ENCODE measurements around the gene GGNBP2. TPM values are rescaled to one million over a fixed set of nuclear protein-coding genes. Genes with fewer than 3 reads are reported as not detected.
A peak's percentile ranks its signal among the peaks of the same experiment; 100 is the strongest.

Gene GGNBP2
- total RNA-seq, 1 donor from 2014 or later = 71.2 TPM

GRCh38 chr17:36617773-36618172 is 73.1 kb downstream of the GGNBP2 start:
- Mint-ChIP-seq H3K4me1 (no peaks in the 10 kb centered on the region), H3K9me3 (no peaks in the 10 kb centered on the region), H3K36me3 (no peaks in the 10 kb centered on the region), H3K27ac (no peak overlapping the region), H3K4me3 (no peak overlapping the region), H3K27me3 (ENCODE audit: low read depth) (peaks cover 4% of the 10 kb centered on the region)
- no peak for DNase-seq (ENCODE audit: low spot score in 2 of 2, unreplicated experiment in 2 of 2)
- no peak for TF ChIP-seq CTCF (IDR thresholded peaks at IDR 0.05; ENCODE audit: unreplicated experiment)

GRCh38 chr17:36623281-36623680 is 78.6 kb downstream of the GGNBP2 start:
- H3K4me1 Mint-ChIP-seq = no peaks in the 10 kb centered on the region
- no peak for TF ChIP-seq CTCF (IDR thresholded peaks at IDR 0.05; ENCODE audit: unreplicated experiment)
- no peak for DNase-seq (ENCODE audit: low spot score in 2 of 2, unreplicated experiment in 2 of 2)
- no peaks in the 10 kb centered on the region for H3K27me3 Mint-ChIP-seq (ENCODE audit: low read depth)
- H3K9me3 Mint-ChIP-seq = no peaks in the 10 kb centered on the region
- no peaks in the 10 kb centered on the region for H3K36me3 Mint-ChIP-seq
- H3K27ac Mint-ChIP-seq = no peak overlapping the region
- H3K4me3 Mint-ChIP-seq = no peak overlapping the region

GRCh38 chr17:36625188-36625587 is 80.5 kb downstream of the GGNBP2 start:
- peaks cover 4% of the 10 kb centered on the region for H3K4me1 Mint-ChIP-seq
- no peaks in the 10 kb centered on the region for H3K36me3 Mint-ChIP-seq
- peaks cover 3% of the 10 kb centered on the region for H3K27me3 Mint-ChIP-seq (ENCODE audit: low read depth)
- no peak overlapping the region for H3K27ac Mint-ChIP-seq
- no peaks in the 10 kb centered on the region for H3K9me3 Mint-ChIP-seq
- H3K4me3 Mint-ChIP-seq = no peak overlapping the region
- no peak for DNase-seq (ENCODE audit: low spot score in 2 of 2, unreplicated experiment in 2 of 2)
- TF ChIP-seq CTCF (IDR thresholded peaks at IDR 0.05; ENCODE audit: unreplicated experiment) = no peak

GRCh38 chr17:36627101-36627500 is 82.4 kb downstream of the GGNBP2 start:
- no peak for DNase-seq (ENCODE audit: low spot score in 2 of 2, unreplicated experiment in 2 of 2)
- H3K9me3 Mint-ChIP-seq = no peaks in the 10 kb centered on the region
- H3K36me3 Mint-ChIP-seq = no peaks in the 10 kb centered on the region
- no peak for TF ChIP-seq CTCF (IDR thresholded peaks at IDR 0.05; ENCODE audit: unreplicated experiment)
- peaks cover 22% of the 10 kb centered on the region for H3K27me3 Mint-ChIP-seq (ENCODE audit: low read depth)
- H3K4me3 Mint-ChIP-seq = no peak overlapping the region
- H3K4me1 Mint-ChIP-seq = peaks cover 6% of the 10 kb centered on the region
- no peak overlapping the region for H3K27ac Mint-ChIP-seq

GRCh38 chr17:36628576-36628975 is 83.9 kb downstream of the GGNBP2 start:
- Mint-ChIP-seq H3K36me3 (no peaks in the 10 kb centered on the region), H3K9me3 (no peaks in the 10 kb centered on the region), H3K4me3 (no peak overlapping the region), H3K4me1 (peaks cover 16% of the 10 kb centered on the region), H3K27me3 (ENCODE audit: low read depth) (peaks cover 37% of the 10 kb centered on the region), H3K27ac (no peak overlapping the region)
- no peak for TF ChIP-seq CTCF (IDR thresholded peaks at IDR 0.05; ENCODE audit: unreplicated experiment)
- DNase-seq (ENCODE audit: low spot score in 2 of 2, unreplicated experiment in 2 of 2) = no peak

GRCh38 chr17:36629252-36629847 is 84.6 kb downstream of the GGNBP2 start:
- peak; percentile 97 for TF ChIP-seq CTCF (IDR thresholded peaks at IDR 0.05; ENCODE audit: unreplicated experiment)
- H3K36me3 Mint-ChIP-seq = no peaks in the 10 kb centered on the region
- H3K27ac Mint-ChIP-seq = no peak overlapping the region
- H3K27me3 Mint-ChIP-seq (ENCODE audit: low read depth) = peaks cover 45% of the 10 kb centered on the region
- DNase-seq (ENCODE audit: low spot score in 2 of 2, unreplicated experiment in 2 of 2) = peak; percentile 52 to 92
- H3K9me3 Mint-ChIP-seq = no peaks in the 10 kb centered on the region
- peaks cover 24% of the 10 kb centered on the region for H3K4me1 Mint-ChIP-seq
- no peak overlapping the region for H3K4me3 Mint-ChIP-seq
